ENCODE results near the gene C7orf25.
"Not testable (repeated sequence)": the region's sequence is repeated elsewhere in the genome, so short reads cannot be mapped to it uniquely, and the experiment has no call there.

- not testable (repeated sequence) for TF ChIP-seq POLR2A (IDR thresholded peaks at IDR 0.05); CTCF (IDR thresholded peaks at IDR 0.05 in 8 of 11, conservative IDR thresholded peaks at IDR 0.05 in 3 of 11)
Observed at GRCh38 chr7:42885183-42885582, 26.7 kb downstream of the C7orf25 start.
